ENCODE data around the gene SLC2A9.

SLC2A9 gene

GRCh38 chr4:10018818-10019461 is 2.4 kb downstream of the SLC2A9 start:
- peak; percentile 97 for DNase-seq

DNA sequence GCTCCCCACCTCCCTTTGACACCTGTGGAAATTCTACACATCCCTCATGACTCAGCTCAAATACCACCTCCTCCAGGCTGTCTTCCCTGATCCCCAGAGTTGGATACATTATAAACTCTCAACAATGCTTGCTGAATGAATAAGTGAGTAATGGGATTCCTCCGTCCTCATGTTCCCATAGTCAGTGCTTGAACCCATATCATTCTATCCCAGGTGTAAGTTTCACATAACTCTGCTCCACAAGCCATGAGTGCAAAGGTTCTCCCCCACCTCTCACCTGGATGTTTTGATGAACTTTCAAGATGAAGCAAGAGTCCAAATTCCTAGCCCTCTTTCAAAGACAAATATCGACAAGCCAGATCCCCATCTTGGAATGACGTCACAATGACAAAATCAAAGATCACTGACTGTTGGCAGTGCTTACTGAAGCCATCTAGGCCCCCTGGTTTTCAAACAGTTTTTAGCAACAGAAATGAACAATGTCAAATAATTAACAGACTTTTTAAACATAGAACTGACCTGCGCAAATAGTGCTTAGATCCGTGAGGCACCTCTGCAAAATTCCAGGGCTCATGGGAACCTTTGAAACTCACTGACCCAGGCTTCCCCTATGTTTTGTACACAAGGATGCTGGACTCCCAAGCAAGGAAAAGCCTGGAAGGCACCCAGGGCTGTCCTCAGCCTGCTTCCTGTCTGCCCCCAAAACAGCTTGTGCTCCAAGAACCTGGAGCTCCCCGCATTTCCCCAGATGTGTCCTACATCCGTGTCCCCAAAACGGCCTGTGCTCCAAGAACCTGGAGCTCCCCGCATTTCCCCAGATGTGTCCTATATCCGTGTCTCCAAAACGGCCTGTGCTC is 4.0 kb downstream of the SLC2A9 start:
- DNase-seq = no peak

DNA sequence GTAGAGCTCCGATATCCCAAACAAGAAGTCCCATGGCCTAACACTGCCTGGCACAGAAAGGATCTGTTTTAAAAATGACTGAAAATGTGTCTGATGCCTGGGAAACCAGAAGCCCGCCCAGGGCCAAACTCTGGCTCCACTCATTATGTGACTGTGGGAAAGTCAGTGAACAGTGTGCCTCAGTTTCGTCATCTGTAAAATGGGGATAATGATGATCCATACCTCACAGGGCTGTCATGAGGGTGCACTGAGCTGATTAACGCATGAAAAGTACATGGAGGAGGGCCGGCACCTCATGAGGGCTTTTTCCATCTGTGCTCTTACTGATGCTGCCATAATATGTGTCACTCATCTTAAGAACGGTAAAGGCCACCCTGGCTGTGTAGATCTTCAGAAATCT is 5.1 kb downstream of the SLC2A9 start:
- DNase-seq = no peak

GRCh38 chr4:10015140-10015753 is 6.0 kb downstream of the SLC2A9 start:
- no peak for DNase-seq

GRCh38 chr4:10013722-10014121 is 7.6 kb downstream of the SLC2A9 start:
- DNase-seq = peak in 1 of 2 donors; percentile 8

DNA sequence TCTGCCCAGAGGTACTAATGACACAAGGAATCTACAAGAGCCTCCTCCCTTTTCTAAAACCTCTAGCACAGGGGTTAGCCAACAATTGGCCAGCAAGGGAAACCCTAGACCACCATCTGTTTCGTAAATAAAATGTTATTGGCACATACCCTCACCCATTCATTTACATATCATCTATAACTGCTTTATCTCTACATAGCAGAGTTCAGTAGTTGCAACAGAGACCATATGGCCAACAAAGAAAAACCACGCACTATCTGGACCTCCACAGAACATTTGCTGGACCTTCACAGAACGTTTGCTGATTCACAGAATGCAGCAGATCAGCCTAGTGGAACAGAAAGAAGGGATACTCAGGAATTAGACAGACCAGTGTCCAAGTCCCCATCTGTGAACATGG is 9.4 kb downstream of the SLC2A9 start:
- DNase-seq = no peak

DNA sequence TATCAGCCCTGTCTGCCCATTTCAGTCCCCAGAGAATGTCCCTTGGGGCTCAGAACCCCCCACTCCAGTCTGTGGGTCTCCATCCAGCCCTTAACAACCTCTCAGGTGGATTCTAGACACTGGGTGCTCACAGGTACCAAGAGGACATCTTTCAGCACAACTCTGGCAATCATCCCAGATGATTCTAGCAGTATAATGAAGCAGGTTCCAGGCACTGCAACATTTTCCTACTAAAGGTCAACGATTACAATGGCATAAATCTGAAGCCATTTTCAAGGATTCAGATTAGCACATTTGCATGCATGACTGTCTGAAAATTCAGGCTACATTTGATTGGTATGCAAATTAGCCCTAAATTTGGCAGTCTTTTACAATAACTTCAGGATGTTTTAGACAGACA is 10.0 kb downstream of the SLC2A9 start:
- DNase-seq = no peak

GRCh38 chr4:10009861-10010500 is 11.3 kb downstream of the SLC2A9 start:
- DNase-seq = no peak

DNA sequence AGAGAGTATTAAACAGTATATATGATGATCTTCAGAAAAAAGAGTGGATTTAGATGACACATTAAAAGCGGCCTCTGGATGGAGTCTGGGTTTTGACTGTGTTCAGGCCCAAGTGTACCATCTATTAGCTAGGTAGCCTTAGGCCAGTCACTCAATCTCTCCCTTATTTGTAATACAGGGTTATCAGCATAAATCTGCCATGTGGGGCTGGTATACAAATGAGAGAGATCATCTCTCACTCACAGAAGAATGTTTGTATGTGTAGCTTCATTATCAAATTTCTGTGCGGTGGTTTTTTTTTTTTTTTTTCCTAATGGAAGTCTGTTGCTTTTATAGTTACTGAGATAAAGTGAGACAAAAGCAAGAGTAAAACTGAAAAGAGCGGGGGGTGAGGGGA is 12.7 kb downstream of the SLC2A9 start:
- no peak for DNase-seq

- no peak for DNase-seq
These were observed 13.3 kb downstream of the SLC2A9 start for GRCh38 chr4:10007793-10008608.

DNA sequence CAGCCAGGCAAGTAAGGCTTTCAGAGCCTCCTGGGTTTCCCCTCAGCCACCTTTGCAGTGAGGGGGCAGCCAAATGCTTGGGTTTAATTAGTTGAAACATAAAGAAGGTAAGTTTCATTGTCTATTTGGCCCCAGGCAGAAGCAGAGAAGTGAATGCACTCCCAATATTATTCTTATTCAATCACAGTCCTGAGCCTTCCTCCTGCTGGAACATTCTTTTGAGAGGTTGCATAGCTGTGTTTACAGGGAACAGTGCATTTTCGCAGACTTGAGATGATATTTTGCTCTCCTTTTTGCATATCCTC is 13.9 kb downstream of the SLC2A9 start:
- DNase-seq = no peak

DNA sequence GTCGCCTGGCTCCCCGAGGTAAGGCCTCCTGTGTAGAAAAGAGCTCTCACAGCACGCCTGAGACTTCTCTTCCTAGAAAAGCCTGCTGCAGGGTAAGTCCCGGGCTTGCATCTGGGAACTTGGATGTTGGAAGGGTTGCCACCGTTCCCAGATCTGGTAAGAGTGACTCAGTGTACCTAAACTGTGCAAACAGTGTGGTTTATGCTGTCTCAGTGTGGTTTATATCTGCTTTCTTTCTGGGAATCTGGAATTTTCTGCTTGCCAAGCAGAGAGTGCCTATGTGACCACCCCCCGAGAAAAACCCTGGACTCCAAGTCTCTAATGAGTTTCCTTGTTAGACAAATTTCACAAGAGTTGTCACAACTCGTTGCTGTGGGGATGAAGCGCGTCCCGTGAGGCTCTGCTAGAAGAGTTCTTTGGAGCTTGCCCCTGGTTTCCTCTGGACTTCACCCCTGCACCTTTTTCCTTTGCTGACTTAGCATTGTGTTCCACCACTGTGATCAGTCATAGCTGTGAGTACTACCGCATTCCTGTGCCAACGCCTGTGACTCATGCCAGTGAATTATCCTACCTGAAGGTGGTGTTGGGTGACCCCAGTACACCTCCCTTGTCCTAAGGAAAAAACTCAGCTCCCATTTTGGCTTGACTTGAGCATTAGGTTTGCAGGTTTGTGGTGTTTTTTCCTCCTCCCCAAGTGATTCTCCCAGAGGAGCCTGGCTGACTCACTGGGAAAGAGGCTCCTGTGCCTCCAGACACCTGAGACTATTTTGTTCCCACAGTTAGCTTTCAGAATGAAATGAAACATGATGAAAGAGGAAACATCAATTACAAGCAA is 14.5 kb downstream of the SLC2A9 start:
- DNase-seq = peak; percentile 41 to 52

DNA sequence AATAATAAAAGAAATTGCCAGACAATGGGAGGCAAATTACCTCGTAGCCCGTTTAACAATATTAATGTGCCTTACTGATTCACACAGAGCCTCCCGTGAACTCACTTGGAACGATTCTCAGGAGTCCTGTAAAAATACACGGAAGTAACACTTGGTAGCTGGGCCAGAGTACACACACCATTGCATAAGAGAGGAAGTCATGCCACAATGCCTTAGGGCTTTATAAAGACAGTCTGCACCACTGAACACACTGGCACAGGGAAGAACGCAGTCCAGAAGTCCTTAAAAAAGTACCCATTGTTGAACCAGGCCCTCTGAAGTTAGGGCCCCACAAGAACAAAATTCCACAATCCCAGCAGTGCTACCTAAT is 15.1 kb downstream of the SLC2A9 start:
- peak; percentile 83 to 88 for DNase-seq

DNA sequence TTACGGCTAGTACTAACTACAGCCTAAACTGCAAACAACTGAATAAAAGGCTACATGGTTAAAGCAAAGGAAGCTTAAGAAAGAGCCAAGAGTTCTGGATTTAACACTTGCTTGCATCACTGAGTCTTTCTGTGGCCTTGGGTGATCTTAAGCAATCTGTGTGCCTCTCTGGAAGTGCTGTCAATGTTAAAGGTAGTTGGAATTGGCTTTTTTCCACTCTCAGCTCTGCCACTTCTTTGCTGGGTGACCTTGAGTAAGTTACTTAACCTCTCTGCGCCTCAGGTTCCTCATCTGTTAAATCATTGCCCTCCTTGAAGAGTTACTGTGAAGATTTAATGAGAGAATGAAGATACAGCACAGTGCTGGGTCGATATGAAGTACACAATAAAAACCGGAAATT is 15.7 kb downstream of the SLC2A9 start:
- peak in 1 of 2 donors; percentile 20 for DNase-seq

GRCh38 chr4:10003666-10004065 is 17.6 kb downstream of the SLC2A9 start:
- no peak for DNase-seq

GRCh38 chr4:10002278-10002677 is 19.0 kb downstream of the SLC2A9 start:
- no peak for DNase-seq

DNA sequence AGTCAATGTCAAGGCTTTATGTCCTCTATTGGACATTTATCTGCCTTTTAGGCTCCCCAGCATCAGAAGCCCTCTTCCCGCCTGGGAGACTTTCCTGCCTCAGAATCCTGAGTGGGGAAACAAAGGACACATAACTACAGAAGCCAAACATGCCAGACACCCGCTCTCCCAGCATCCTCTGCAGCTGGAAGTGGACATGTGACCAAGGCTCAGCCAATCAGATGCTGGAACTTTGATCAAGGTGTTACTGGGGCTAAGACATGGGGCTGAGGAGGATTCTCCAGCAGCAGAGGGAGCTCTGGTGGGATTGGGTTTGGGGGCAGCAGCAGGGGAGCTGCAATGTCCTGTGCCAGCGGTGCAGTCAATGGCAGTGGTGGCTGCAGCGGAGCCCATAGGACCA is 19.5 kb downstream of the SLC2A9 start:
- no peak for DNase-seq

DNA sequence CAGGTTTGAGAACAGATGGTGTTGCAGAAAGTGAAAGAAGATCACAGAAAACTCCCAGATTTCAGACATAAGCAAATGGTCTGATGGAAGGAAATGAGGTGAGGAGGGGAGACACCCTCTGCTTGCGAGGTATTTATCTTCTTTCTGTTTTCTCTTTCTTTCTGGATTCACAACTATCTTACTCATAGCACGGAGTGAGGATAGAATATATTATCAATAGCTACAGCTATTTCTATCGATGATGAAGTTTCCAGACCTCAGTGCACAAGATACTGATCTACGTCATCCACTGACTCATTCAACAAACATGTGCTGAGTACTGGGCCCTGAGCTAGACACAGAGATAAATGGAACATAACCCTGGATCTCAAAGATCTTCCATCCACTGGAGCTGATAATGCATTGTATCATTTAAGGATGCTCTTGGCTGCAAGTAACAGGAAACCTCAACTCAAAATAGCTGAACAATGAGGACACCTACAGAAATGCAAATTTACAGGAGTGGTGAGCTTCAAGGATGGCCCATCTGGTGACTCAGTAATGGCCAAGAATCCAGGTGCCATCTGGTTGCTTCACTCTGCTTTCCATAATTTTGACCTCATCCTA is 21.2 kb downstream of the SLC2A9 start:
- no peak for DNase-seq

GRCh38 chr4:9997886-9998285 is 23.4 kb downstream of the SLC2A9 start:
- DNase-seq = no peak

DNA sequence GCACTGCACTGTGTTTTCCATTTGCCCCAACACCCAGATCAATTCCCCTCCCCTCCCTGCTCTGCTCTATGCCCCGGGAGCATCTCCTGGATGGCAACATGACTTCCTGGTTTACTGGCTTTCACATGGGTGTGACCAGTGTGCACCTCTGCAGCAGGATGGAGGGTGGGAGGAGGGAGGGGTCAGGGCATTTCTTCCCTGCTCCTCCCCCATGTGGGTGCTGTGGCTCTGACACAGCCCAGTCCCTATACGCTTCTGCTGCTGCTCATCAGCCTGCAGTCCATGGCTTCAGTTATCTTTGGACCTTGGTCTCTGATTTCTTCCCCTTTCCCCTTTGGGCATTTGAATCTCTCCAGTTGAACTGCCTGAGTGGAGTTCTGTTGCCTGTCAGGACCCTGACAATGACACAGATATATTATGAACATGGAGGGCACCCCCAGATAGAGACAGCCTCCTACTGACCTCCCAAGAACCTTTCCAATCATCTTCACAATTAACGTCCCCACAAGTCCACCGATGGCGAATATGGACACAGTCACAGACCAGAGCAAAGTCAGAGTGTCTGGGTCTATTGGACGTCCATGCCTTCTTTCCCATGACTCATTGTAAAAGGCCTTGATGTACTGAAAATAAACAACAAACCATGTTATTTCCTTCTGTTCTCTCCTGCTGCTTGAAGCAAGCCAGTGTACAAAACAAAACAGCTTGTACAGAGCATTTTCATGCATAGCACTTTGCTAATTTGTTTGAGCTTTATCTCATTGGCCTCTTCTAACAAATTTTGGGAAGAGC is 24.8 kb downstream of the SLC2A9 start:
- DNase-seq = no peak

All from inflammatory macrophage (primary cell).